Progenitor cell of endocrine pancreas (in vitro differentiated cells): Measurements from ENCODE around the gene ZW10. TPM values are rescaled to one million over a fixed set of nuclear protein-coding genes. Genes with fewer than 3 reads are reported as not detected.
"Not testable (repeated sequence)": the region's sequence is repeated elsewhere in the genome, so short reads cannot be mapped to it uniquely, and the experiment has no call there.

Experiments
- DNase-seq: peaks from one replicate; pipeline ENCODE4 v3.0.0; 2021; ENCODE audit warnings: low spot score; ENCODE audit not compliant: unreplicated experiment
- H3K27ac Mint-ChIP-seq: 2 replicates; pipeline ENCODE4 v1.8.0; 2021; ENCODE audit warnings: mild to moderate bottlenecking, moderate library complexity, mixed read lengths
- H3K27me3 Mint-ChIP-seq: 2 replicates; pipeline ENCODE4 v1.8.0; 2021; ENCODE audit warnings: mixed read lengths
- H3K36me3 Mint-ChIP-seq: 2 replicates; pipeline ENCODE4 v1.8.0; 2022; ENCODE audit warnings: mixed read lengths; ENCODE audit not compliant: insufficient read depth
- H3K4me1 Mint-ChIP-seq: 2 replicates; pipeline ENCODE4 v1.8.0; 2021; ENCODE audit warnings: low read depth, mixed read lengths
- H3K4me3 Mint-ChIP-seq: 2 replicates; pipeline ENCODE4 v1.8.0; 2021; ENCODE audit warnings: low read depth, mild to moderate bottlenecking, moderate library complexity, mixed read lengths
- H3K9me3 Mint-ChIP-seq: 2 replicates; pipeline ENCODE4 v1.8.0; 2021; ENCODE audit warnings: low read depth, mixed read lengths
- total RNA-seq: library from RNA; stranded (reverse); gene quantifications from 2 replicates; pipeline ENCODE4 v1.2.1, GENCODE V29; 2021
- TF ChIP-seq, protein P1 (sequence below): fragments of 200-600 bp; sonication (generic); IDR thresholded peaks from one replicate; pipeline ENCODE4 v1.5.0; 2021; ENCODE audit warnings: antibody characterized with exemption, mild to moderate bottlenecking; ENCODE audit not compliant: unreplicated experiment

The ZW10 gene
- total RNA-seq, 1 donor from 2014 or later: 18.9 TPM

DNA sequence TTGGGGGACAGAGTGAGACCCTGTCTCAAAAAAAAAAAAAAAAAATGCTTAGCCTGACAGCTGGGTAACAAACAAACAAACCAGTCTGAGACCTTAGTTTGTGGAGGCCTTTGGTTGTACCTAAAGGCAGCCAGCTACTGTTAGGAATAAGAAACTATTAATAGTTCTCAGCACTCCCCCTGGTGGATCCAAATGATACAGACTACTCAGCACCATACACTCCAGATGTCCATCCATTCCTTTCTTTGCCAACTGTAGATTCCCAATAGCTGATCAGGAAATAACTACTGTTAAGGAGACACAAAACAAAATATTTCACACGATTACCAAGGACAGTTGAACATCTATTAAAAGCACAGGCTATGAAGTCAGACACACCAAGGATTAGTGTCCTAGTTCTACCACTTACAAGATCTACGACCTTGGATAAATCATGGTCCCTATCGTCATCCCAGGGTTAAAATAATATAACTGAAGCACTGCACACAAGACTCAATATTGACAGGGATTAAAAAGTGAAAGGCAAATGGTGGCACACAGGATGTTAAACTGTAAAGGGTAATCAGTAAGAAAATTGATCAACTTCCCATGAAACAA is 23.3 kb upstream of the ZW10 start:
- Mint-ChIP-seq H3K27ac (no peak overlapping the region), H3K4me3 (no peak overlapping the region), H3K4me1 (no peaks in the 10 kb centered on the region), H3K9me3 (peaks cover 9% of the 10 kb centered on the region), H3K27me3 (no peaks in the 10 kb centered on the region), H3K36me3 (peaks cover 36% of the 10 kb centered on the region)
- no peak for DNase-seq
- TF ChIP-seq, protein P1, sequence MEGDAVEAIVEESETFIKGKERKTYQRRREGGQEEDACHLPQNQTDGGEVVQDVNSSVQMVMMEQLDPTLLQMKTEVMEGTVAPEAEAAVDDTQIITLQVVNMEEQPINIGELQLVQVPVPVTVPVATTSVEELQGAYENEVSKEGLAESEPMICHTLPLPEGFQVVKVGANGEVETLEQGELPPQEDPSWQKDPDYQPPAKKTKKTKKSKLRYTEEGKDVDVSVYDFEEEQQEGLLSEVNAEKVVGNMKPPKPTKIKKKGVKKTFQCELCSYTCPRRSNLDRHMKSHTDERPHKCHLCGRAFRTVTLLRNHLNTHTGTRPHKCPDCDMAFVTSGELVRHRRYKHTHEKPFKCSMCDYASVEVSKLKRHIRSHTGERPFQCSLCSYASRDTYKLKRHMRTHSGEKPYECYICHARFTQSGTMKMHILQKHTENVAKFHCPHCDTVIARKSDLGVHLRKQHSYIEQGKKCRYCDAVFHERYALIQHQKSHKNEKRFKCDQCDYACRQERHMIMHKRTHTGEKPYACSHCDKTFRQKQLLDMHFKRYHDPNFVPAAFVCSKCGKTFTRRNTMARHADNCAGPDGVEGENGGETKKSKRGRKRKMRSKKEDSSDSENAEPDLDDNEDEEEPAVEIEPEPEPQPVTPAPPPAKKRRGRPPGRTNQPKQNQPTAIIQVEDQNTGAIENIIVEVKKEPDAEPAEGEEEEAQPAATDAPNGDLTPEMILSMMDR: peak; percentile 63

DNA sequence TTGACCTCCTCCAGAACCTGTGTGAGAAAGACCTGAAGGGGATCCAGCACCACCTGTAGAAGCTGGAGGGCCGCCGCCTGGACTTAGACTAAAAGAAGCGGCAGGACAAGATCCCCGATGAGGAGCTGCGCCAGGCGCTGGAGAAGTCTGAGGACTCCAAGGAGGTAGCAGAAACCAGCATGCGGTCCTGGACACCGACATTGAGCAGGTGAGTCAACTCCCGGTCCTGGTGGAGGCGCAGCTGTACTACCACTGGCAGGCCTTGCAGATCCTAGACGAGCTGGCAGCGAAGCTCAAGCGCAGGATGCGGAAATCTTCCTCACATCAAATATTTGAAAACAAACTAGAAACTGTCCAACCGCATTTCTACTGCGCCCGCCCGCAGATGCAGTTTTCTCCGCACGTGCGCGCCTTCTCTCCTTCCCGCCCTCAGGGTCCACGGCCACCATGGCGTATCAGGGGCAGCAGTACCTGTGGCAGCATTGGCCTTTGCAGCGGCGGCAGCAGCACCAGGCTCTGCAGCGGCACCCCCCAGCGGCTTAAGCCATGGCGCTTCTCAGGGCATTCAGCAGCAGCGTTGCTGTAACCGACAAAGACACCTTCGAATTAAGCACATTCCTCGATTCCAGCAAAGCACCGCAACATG is 16.3 kb upstream of the ZW10 start:
- TF ChIP-seq, protein P1: no peak
- Mint-ChIP-seq H3K27ac (no peak overlapping the region), H3K36me3 (no peaks in the 10 kb centered on the region), H3K27me3 (peaks cover 12% of the 10 kb centered on the region), H3K4me1 (no peaks in the 10 kb centered on the region), H3K4me3 (no peak overlapping the region), H3K9me3 (no peaks in the 10 kb centered on the region)
- DNase-seq: no peak

DNA sequence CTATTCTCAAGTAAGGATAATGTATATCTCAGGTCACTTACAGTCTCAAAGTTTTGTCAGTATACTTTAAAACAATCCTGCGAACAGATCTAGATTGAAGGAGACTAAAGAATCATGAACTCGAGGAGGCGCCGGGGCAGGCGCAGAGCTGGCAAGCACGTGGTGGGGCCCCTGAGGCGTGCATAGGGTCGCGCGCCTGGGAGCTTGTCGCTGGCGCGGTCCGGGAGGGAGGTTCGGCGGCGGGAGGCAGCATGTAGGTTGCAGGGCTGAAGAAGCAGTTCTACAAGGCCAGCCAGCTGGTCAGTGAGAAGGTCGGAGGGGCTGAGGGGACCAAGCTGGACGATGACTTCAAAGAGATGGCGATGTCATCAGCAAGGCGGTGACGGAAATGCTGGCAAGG is 15.5 kb upstream of the ZW10 start:
- peaks cover 16% of the 10 kb centered on the region for H3K27me3 Mint-ChIP-seq
- not testable (repeated sequence) for DNase-seq, H3K9me3 Mint-ChIP-seq, H3K27ac Mint-ChIP-seq, H3K4me1 Mint-ChIP-seq, H3K4me3 Mint-ChIP-seq, H3K36me3 Mint-ChIP-seq

DNA sequence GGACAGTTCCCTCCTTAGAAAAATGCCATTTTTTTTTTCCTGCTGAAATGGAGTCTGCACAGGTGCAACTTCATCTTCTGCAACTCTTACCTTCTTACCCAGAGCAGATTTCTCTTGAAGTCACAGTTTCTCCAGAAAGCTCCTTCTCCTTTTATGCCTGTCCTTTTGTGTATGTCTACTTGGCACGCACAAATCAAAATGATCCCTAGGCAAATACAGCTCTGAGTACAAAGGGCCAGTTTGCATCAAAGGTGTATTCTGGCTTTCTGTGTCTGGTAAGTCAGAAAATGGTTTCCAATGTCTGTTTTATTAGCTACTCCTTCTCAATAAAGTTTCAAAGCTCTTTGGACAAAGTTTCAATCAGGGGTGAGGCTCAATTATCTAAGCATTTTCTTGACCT is 8.6 kb upstream of the ZW10 start:
- no peak for DNase-seq
- TF ChIP-seq, protein P1: no peak
- H3K27ac Mint-ChIP-seq: no peak overlapping the region
- no peaks in the 10 kb centered on the region for H3K4me1 Mint-ChIP-seq
- H3K9me3 Mint-ChIP-seq: no peaks in the 10 kb centered on the region
- H3K27me3 Mint-ChIP-seq: peaks cover 27% of the 10 kb centered on the region
- no peaks in the 10 kb centered on the region for H3K36me3 Mint-ChIP-seq
- no peak overlapping the region for H3K4me3 Mint-ChIP-seq

DNA sequence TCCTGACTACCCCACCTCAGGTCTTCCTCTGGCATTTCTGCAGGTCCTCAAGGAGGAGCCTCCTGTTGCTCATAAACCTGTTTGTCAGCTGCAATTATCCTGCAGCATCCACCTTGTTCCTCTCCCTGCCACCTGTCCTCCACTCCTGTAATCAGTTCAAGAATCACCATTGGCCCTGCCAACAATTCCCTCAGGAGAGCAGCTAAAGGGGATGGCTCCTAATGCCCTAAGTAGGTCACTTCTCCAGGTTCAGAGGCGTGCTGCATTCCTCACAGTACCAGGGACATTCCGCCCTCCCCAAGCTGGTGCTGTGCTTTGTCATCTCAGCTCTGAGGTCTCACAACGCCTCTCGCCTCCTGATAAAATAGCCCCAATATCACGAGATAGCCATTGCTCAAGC is 8.2 kb upstream of the ZW10 start:
- Mint-ChIP-seq H3K27me3 (peaks cover 32% of the 10 kb centered on the region), H3K27ac (no peak overlapping the region), H3K4me3 (no peak overlapping the region), H3K9me3 (no peaks in the 10 kb centered on the region), H3K4me1 (no peaks in the 10 kb centered on the region), H3K36me3 (no peaks in the 10 kb centered on the region)
- DNase-seq: no peak
- TF ChIP-seq, protein P1: no peak

DNA sequence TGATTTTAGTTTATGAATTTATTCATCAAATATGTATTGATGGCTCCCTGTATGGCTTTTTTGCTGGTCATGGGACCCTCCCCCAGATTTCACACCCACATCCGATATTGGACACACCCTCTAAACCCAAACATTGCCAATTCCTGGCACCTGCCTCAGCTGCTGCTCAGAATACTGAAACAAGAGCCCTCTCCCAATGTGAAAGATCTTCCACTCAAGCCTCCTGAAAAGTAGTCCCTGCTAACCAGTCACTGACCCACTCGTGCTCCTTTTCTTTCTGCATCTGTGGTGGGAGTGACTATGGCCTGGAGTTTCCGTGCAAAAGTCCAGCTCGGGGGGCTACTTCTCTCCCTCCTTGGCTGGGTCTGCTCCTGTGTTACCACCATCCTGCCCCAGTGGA is 6.0 kb upstream of the ZW10 start, which contains the start of gene CLDN25:
Gene CLDN25 (plus strand): TSS at position 301 of the 400 bp plus-strand sequence. CDS start 0 bp downstream, at position 301.
- Mint-ChIP-seq H3K27me3 (peaks cover 47% of the 10 kb centered on the region), H3K4me3 (no peak within 1 kb of the TSS), H3K27ac (no peak within 1 kb of the TSS), H3K36me3 (no peaks in the 10 kb centered on the region), H3K9me3 (no peaks in the 10 kb centered on the region), H3K4me1 (no peaks in the 10 kb centered on the region)
- TF ChIP-seq, protein P1: no peak
- no peak for DNase-seq
